HepG2 (cell line): ENCODE measurements around the gene SLC22A14. TPM values are rescaled to one million over a fixed set of nuclear protein-coding genes. Genes with fewer than 3 reads are reported as not detected.

ENCODE experiments used
- ATAC-seq: fragments of 200-7000 bp; cut with Tn5 transposase; 3 replicates; pipeline ENCODE4 v1.9.1; 2020; ENCODE audit warnings: mild to moderate bottlenecking, moderate library complexity
- BruUV-seq: library from RNA; stranded (reverse); fragments of 400-500 nt; replicated peaks from 2 replicates; lab custom pipeline; 2021; lab: Mats Ljungman, UMichigan
- CTCF ChIA-PET: fragments of 300-600 bp; formaldehyde crosslinking; extraction: SDS; loops from one replicate; lab custom pipeline; 2021; ENCODE audit warnings: low total read pairs, inconsistent platforms, low intra/inter-chr PET ratio; lab: Yijun Ruan, JAX
- POLR2A ChIA-PET: fragments of 350-600 bp; sonication (Branson Sonifier 250); formaldehyde crosslinking; loops from one replicate; lab custom pipeline; 2020; ENCODE audit warnings: antibody characterized with exemption, inconsistent platforms; lab: Yijun Ruan, JAX
- DNase-seq: peaks from one replicate; pipeline ENCODE4 v3.0.0-alpha.2; 2015; ENCODE audit warnings: low spot score
- FAIRE-seq: peaks from 3 replicates; lab custom pipeline; 2011; peaks lifted over from hg19 to GRCh38; lab: Jason Lieb, UNC
- H2AFZ ChIP-seq: one replicate; pipeline ENCODE4 v1.6.1; 2011; ENCODE audit warnings: low read length, inconsistent platforms
- H3K27ac ChIP-seq: fragments of 300-600 bp; 3 replicates; pipeline ENCODE4 v1.8.0; 2011; ENCODE audit warnings: mixed run types, mild to moderate bottlenecking, mixed read lengths, low read length, inconsistent platforms; ENCODE audit not compliant: insufficient read depth; ENCODE audit errors: extremely low read length
- H3K27me3 ChIP-seq, 2 experiments: fragments of 200-600 bp in 1 of 2; 2 replicates in 1 of 2; 3 replicates in 1 of 2; pipeline versions ENCODE4 v1.6.0 to v1.8.0; 2011; ENCODE audit warnings: low read length in 2 of 2, mild to moderate bottlenecking in 2 of 2, moderate library complexity in 2 of 2, inconsistent platforms in 1 of 2; ENCODE audit not compliant: insufficient read depth in 2 of 2, control insufficient read depth in 1 of 2
- H3K36me3 ChIP-seq, 2 experiments: fragments of 200-600 bp in 1 of 2; replicated peaks in 1 of 2; 2 replicates in 1 of 2; 3 replicates in 1 of 2; pipeline versions ENCODE4 v1.5.1 to v1.8.0; 2011; ENCODE audit warnings: low read length in 2 of 2, inconsistent platforms in 1 of 2; ENCODE audit not compliant: insufficient read depth in 2 of 2, control insufficient read depth in 1 of 2
- H3K4me1 ChIP-seq: 2 replicates; pipeline ENCODE4 v1.5.1; 2012; ENCODE audit warnings: low read length, inconsistent platforms; ENCODE audit not compliant: insufficient read depth
- H3K4me2 ChIP-seq: 2 replicates; pipeline ENCODE4 v1.6.0; 2011; ENCODE audit warnings: low read depth, low read length, inconsistent platforms
- H3K4me3 ChIP-seq, 3 experiments: fragments of 200-600 bp in 1 of 3; sonication (generic), shearing (Covaris generic) in 1 of 3; replicated peaks in 1 of 3; 2 replicates each; pipeline ENCODE4 v1.5.1; 2011 to 2016; ENCODE audit warnings: low read length in 3 of 3, inconsistent platforms in 2 of 3, low read depth in 2 of 3, mild to moderate bottlenecking in 2 of 3, control low read depth in 1 of 3, mixed read lengths in 1 of 3; ENCODE audit not compliant: insufficient read depth in 1 of 3
- H3K79me2 ChIP-seq: one replicate; pipeline ENCODE4 v1.6.1; 2011; ENCODE audit warnings: low read length, inconsistent platforms; ENCODE audit not compliant: insufficient read depth
- H3K9ac ChIP-seq: 2 replicates; pipeline ENCODE4 v1.6.0; 2011; ENCODE audit warnings: mild to moderate bottlenecking, low read depth, low read length, inconsistent platforms; ENCODE audit not compliant: insufficient read depth
- H3K9me3 ChIP-seq: 2 replicates; pipeline ENCODE4 v1.5.1; 2012; ENCODE audit warnings: mild to moderate bottlenecking, low read length
- H4K20me1 ChIP-seq: 2 replicates; pipeline ENCODE4 v1.6.0; 2011; ENCODE audit warnings: inconsistent platforms, mild to moderate bottlenecking, low read length, moderate library complexity; ENCODE audit not compliant: insufficient read depth
- IRF2 ChIP-seq: IDR thresholded peaks from 2 replicates; pipeline ENCODE4 v1.6.1; 2018; ENCODE audit warnings: missing genetic modification reagents, missing compliant biosample characterization
- MEF2D ChIP-seq: sonication (generic); formaldehyde crosslinking; IDR thresholded peaks from 2 replicates; pipeline ENCODE4 v1.5.1; 2020; ENCODE audit warnings: mild to moderate bottlenecking, missing genetic modification reagents
- NONO ChIP-seq, 2 experiments: fragments of 450-650 bp in 1 of 2; sonication (generic) in 1 of 2; formaldehyde crosslinking in 1 of 2; IDR thresholded peaks in 1 of 2; conservative IDR thresholded peaks in 1 of 2; 2 replicates each; pipeline versions ENCODE4 v1.6.1 to v1.8.0; 2017 to 2022; ENCODE audit warnings: mild to moderate bottlenecking in 1 of 2, missing genetic modification reagents in 1 of 2, moderate library complexity in 1 of 2
- SMAD1 ChIP-seq: sonication (generic); formaldehyde crosslinking; IDR thresholded peaks from 2 replicates; pipeline ENCODE4 v1.4.0; 2020; ENCODE audit warnings: missing genetic modification reagents, low read depth, mild to moderate bottlenecking, borderline replicate concordance
- ZNF484 ChIP-seq: sonication (generic); formaldehyde crosslinking; IDR thresholded peaks from 2 replicates; pipeline ENCODE4 v1.5.1; 2020; ENCODE audit warnings: mild to moderate bottlenecking, low read depth, missing genetic modification reagents, borderline replicate concordance
- WGBS: methylation state at CpG from one replicate; pipeline ENCODE4 v1.1.6; 2017; ENCODE audit warnings: low lambda C conversion rate; 5-methylcytosine and 5-hydroxymethylcytosine counted together
- in situ Hi-C: cut with HindIII; loops from 2 replicates; pipeline ENCODE4 v1.10.0; 2017; ENCODE audit warnings: low pct_unique_long_range_greater_than_20kb; ENCODE audit not compliant: extremely low pct_ligation_motif_present
- intact Hi-C: fragments of 100-400 bp; cut with micrococcal nuclease; formaldehyde crosslinking; loops from one replicate; pipeline ENCODE4 v1.10.0; 2022; ENCODE audit not compliant: unreplicated experiment
- polyA plus RNA-seq, 8 experiments: library from polyadenylated mRNA; depleted of rRNA in 3 of 8; stranded (reverse) in 7 of 8; unstranded in 1 of 8; fragments of >200 nt; fragmentation: Illumina TruSeq in 4 of 8; extraction: Trizol in 4 of 8; gene quantifications; 2 replicates each; pipeline versions ENCODE4 v1.2.1 to v1.2.3, GENCODE V29; 2011 to 2016; ENCODE audit warnings: low read depth in 4 of 8, missing spikeins in 1 of 8, mixed read lengths in 1 of 8; ENCODE audit not compliant: insufficient read depth in 1 of 8
- total RNA-seq, 5 experiments: library from RNA; depleted of rRNA; stranded (reverse); fragments of >200 nt; fragmentation: Illumina TruSeq; extraction: Trizol; gene quantifications; 2 replicates each; pipeline ENCODE4 v1.2.3, GENCODE V29; 2016; ENCODE audit warnings: low read depth in 1 of 5
- TF ChIP-seq, protein P1 (sequence below): conservative IDR thresholded peaks from 2 replicates; pipeline ENCODE4 v1.6.1; 2018; ENCODE audit warnings: missing genetic modification reagents
- TF ChIP-seq, protein P2 (sequence below): sonication (generic); formaldehyde crosslinking; conservative IDR thresholded peaks from 2 replicates; pipeline ENCODE4 v1.5.0; 2020; ENCODE audit warnings: missing genetic modification reagents

Gene SLC22A14
- total and polyA plus RNA-seq, 2 of the 13 experiments (the other 11 are each of a cell fraction or from before 2014, with no cell fraction given): 0.03 TPM; not detected in 1

DNA sequence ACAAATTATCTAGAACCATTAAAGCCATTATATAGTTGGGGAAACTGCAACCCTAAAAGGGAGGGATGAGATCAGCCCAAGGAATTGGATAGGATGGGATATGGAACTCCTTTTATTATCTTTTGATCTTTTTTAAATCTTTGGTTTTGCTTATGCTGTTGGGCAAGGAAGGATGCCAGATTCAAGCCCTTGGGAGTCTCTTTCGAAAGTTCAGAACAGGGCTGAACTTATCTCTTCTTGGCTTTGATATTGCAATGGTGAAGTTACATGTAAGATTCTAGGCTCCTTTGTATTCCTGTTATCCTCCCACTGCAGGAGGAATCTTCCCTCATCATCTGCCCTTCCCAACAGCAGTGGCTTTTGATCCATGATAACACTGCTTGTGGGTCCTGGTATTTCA lies 26.5 kb upstream of the SLC22A14 start:
- no peaks in the 10 kb centered on the region for H4K20me1 ChIP-seq
- ATAC-seq (no peak; the same call in 2 of the 3 replicates), FAIRE-seq (no peak), DNase-seq (no peak)
- 88% methylated on average over 1 of the region's 1 CpG for WGBS
- no peaks in the 10 kb centered on the region for H3K79me2 ChIP-seq
- no peak overlapping the region for H3K27ac ChIP-seq
- ChIA-PET POLR2A (no interaction called here), CTCF (no interaction called here)
- H3K4me1 ChIP-seq: peaks cover 10% of the 10 kb centered on the region
- H3K9me3 ChIP-seq: no peaks in the 10 kb centered on the region
- peaks cover 13 to 42% of the 10 kb centered on the region in 2 experiments; a peak in 4 of 5 replicates for H3K36me3 ChIP-seq
- H3K27me3 ChIP-seq: no peaks in the 10 kb centered on the region
- intact Hi-C loops: no loop called here
- no peak for TF ChIP-seq IRF2 (CRISPR knock-in tag)
- TF ChIP-seq, protein P1, sequence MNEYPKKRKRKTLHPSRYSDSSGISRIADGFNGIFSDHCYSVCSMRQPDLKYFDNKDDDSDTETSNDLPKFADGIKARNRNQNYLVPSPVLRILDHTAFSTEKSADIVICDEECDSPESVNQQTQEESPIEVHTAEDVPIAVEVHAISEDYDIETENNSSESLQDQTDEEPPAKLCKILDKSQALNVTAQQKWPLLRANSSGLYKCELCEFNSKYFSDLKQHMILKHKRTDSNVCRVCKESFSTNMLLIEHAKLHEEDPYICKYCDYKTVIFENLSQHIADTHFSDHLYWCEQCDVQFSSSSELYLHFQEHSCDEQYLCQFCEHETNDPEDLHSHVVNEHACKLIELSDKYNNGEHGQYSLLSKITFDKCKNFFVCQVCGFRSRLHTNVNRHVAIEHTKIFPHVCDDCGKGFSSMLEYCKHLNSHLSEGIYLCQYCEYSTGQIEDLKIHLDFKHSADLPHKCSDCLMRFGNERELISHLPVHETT (CRISPR knock-in tag): no peak
- TF ChIP-seq SMAD1 (CRISPR knock-in tag): no peak
- no peak for TF ChIP-seq NONO (IDR thresholded peaks at IDR 0.05)
- TF ChIP-seq NONO (CRISPR knock-in tag; conservative IDR thresholded peaks at IDR 0.05): no peak
- TF ChIP-seq, protein P2, sequence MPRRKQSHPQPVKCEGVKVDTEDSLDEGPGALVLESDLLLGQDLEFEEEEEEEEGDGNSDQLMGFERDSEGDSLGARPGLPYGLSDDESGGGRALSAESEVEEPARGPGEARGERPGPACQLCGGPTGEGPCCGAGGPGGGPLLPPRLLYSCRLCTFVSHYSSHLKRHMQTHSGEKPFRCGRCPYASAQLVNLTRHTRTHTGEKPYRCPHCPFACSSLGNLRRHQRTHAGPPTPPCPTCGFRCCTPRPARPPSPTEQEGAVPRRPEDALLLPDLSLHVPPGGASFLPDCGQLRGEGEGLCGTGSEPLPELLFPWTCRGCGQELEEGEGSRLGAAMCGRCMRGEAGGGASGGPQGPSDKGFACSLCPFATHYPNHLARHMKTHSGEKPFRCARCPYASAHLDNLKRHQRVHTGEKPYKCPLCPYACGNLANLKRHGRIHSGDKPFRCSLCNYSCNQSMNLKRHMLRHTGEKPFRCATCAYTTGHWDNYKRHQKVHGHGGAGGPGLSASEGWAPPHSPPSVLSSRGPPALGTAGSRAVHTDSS: no peak
- TF ChIP-seq ZNF484 (CRISPR knock-in tag): no peak
- TF ChIP-seq MEF2D (CRISPR knock-in tag): no peak
- no peak overlapping the region for H3K4me3 ChIP-seq
- in situ Hi-C loops: no loop called here
- no peak overlapping the region for H3K4me2 ChIP-seq
- BruUV-seq: no TSS peak
- no peak overlapping the region for H3K9ac ChIP-seq
- H2AFZ ChIP-seq: no peak overlapping the region
